GM12878 (cell line): ENCODE data around the gene EXOC3L1. TPM values are rescaled to one million over a fixed set of nuclear protein-coding genes. Genes with fewer than 3 reads are reported as not detected.

Experiments used
- BRCA1 ChIP-seq: IDR thresholded peaks from 2 replicates; pipeline ENCODE4 v1.6.1; 2011; ENCODE audit warnings: low read depth, low read length, improper control_type of control experiment
- CEBPZ ChIP-seq: fragments of 150-350 bp; IDR thresholded peaks from 2 replicates; pipeline ENCODE4 v1.6.1; 2016; ENCODE audit warnings: low read depth, low read length
- GATAD2B ChIP-seq: fragments of 450-650 bp; conservative IDR thresholded peaks from 2 replicates; pipeline ENCODE4 v1.6.1; 2017; ENCODE audit warnings: low read depth, mild to moderate bottlenecking, moderate library complexity
- HCFC1 ChIP-seq: fragments of 150-350 bp; IDR thresholded peaks from 2 replicates; pipeline ENCODE4 v1.6.1; 2014; ENCODE audit warnings: low read length
- IKZF2 ChIP-seq, 2 experiments: fragments of 450-650 bp; IDR thresholded peaks; 2 replicates each; pipeline ENCODE4 v1.6.1; 2017; ENCODE audit warnings: mild to moderate bottlenecking in 2 of 2, moderate library complexity in 2 of 2
- NFXL1 ChIP-seq: fragments of 450-650 bp; IDR thresholded peaks from 2 replicates; pipeline ENCODE4 v1.6.1; 2017; ENCODE audit warnings: antibody characterized with exemption, mild to moderate bottlenecking, borderline replicate concordance
- POLR2AphosphoS2 ChIP-seq: IDR thresholded peaks from 2 replicates; pipeline ENCODE4 v1.6.1; 2011; ENCODE audit warnings: low read depth, mild to moderate bottlenecking, low read length, improper control_type of control experiment, moderate library complexity
- RCOR1 ChIP-seq: conservative IDR thresholded peaks from 2 replicates; pipeline ENCODE4 v1.6.1; 2012; ENCODE audit warnings: low read depth, low read length, improper control_type of control experiment
- SIX5 ChIP-seq: IDR thresholded peaks from 2 replicates; pipeline ENCODE4 v1.6.1; 2011; ENCODE audit warnings: mild to moderate bottlenecking, low read depth, low read length, moderate library complexity; ENCODE audit not compliant: severe bottlenecking
- SMC3 ChIP-seq: IDR thresholded peaks from 2 replicates; pipeline ENCODE4 v1.6.1; 2011; ENCODE audit warnings: low read length, improper control_type of control experiment, borderline replicate concordance
- TBL1XR1 ChIP-seq: IDR thresholded peaks from 2 replicates; pipeline ENCODE4 v1.6.1; 2012; ENCODE audit warnings: low read depth, low read length, improper control_type of control experiment
- TCF3 ChIP-seq: IDR thresholded peaks from 2 replicates; pipeline ENCODE4 v1.6.1; 2012; ENCODE audit warnings: low read depth, mild to moderate bottlenecking, low read length, borderline replicate concordance; ENCODE audit not compliant: insufficient read depth
- TCF7 ChIP-seq: IDR thresholded peaks from 2 replicates; pipeline ENCODE4 v1.6.1; 2014; ENCODE audit warnings: antibody characterized with exemption, borderline replicate concordance
- YBX1 ChIP-seq: fragments of 450-650 bp; IDR thresholded peaks from 2 replicates; pipeline ENCODE4 v1.6.1; 2016; ENCODE audit warnings: antibody characterized with exemption
- ZNF384 ChIP-seq: IDR thresholded peaks from 2 replicates; pipeline ENCODE4 v1.6.1; 2012; ENCODE audit warnings: low read depth, mild to moderate bottlenecking, low read length, improper control_type of control experiment, borderline replicate concordance
- polyA plus RNA-seq, 11 experiments: library from polyadenylated mRNA; depleted of rRNA in 4 of 11; unstranded in 6 of 11; stranded (reverse) in 5 of 11; fragments of >200 nt; fragmentation: Nextera tagmentation in 4 of 11; fragmentation: Illumina TruSeq in 1 of 11; extraction: Ambion mirVana in 4 of 11; extraction: Trizol in 1 of 11; gene quantifications; 1 replicate in 1 of 11; 2 replicates in 10 of 11; pipeline versions ENCODE4 v1.2.1 to v1.2.3, GENCODE V29; 2011 to 2016; ENCODE audit warnings: inconsistent platforms in 2 of 11, missing spikeins in 2 of 11, low read depth in 1 of 11
- total RNA-seq, 4 experiments: library from RNA; depleted of rRNA in 3 of 4; stranded (reverse); fragments of >200 nt in 3 of 4; fragmentation: Illumina TruSeq in 1 of 4; extraction: Trizol in 1 of 4; gene quantifications; 2 replicates each; pipeline versions ENCODE4 v1.2.1 to v1.2.3, GENCODE V29; 2013 to 2021
- TF ChIP-seq, protein P1 (sequence below): fragments of 450-650 bp; IDR thresholded peaks from 2 replicates; pipeline ENCODE4 v1.6.1; 2016; ENCODE audit warnings: mild to moderate bottlenecking
- TF ChIP-seq, protein P2 (sequence below): fragments of 150-350 bp; IDR thresholded peaks from 2 replicates; pipeline ENCODE4 v1.6.1; 2014; ENCODE audit warnings: mild to moderate bottlenecking, low read depth, low read length
- TF ChIP-seq, protein P3 (sequence below): IDR thresholded peaks from 2 replicates; pipeline ENCODE4 v1.6.1; 2011; ENCODE audit warnings: low read depth, low read length, improper control_type of control experiment, borderline replicate concordance
- TF ChIP-seq, protein P4 (sequence below): IDR thresholded peaks from 2 replicates; pipeline ENCODE4 v1.6.1; 2012; ENCODE audit warnings: mild to moderate bottlenecking, low read depth, low read length

The EXOC3L1 gene
- total and polyA plus RNA-seq, 10 of the 15 experiments (the other 5 are each of a cell fraction or from before 2014, with no cell fraction given), result 0.07 to 0.42 TPM; not detected in 8

DNA sequence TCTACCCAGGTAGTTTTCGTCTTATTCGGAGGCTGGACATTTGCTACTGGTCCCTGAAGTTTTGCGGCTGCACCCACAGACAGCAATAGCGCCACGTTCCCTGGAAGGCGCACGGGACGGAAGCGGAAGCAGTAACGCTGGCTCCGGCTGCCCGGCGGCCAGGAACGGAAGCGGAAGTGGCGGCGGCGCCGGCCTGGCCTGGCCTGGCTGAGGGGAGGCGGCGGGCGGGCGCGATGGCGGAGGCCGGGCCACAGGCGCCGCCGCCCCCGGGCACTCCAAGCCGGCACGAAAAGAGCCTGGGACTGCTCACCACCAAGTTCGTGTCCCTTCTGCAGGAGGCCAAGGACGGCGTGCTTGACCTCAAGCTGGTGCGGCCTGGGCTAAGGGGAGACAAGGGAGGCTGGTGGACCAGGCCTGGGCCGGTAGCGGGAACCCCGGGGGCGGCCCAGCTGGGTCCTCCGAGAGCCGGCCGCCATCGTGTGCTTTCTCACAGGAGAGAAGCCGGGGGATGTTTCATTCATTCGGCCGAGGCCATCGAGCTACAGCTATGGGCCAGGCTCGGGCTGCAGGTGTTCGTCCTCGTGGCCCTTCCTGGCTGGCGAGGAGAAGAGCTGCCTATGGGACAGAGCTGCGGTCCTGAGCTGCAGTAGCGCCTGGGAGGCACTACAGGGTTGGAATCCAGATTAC, 2.2 kb upstream of the EXOC3L1 start, which contains the start of gene E2F4 (continued):
- TF ChIP-seq POLR2AphosphoS2, result peak; percentile 70; the same call in 1 of the 2 replicates
- no peak for TF ChIP-seq ZNF384
- peak; percentile 97 for TF ChIP-seq GATAD2B
- TF ChIP-seq TCF3, result 0 out of 2 replicates have a peak, but pooled peaks have one; percentile 29
- TF ChIP-seq SIX5, result peak; percentile 33
- no peak for TF ChIP-seq NFXL1
- no peak for TF ChIP-seq CEBPZ
- no peak for TF ChIP-seq BRCA1
- TF ChIP-seq, protein P1, sequence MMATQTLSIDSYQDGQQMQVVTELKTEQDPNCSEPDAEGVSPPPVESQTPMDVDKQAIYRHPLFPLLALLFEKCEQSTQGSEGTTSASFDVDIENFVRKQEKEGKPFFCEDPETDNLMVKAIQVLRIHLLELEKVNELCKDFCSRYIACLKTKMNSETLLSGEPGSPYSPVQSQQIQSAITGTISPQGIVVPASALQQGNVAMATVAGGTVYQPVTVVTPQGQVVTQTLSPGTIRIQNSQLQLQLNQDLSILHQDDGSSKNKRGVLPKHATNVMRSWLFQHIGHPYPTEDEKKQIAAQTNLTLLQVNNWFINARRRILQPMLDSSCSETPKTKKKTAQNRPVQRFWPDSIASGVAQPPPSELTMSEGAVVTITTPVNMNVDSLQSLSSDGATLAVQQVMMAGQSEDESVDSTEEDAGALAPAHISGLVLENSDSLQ, result 0 out of 2 replicates have a peak, but pooled peaks have one; percentile 12
- no peak for TF ChIP-seq TCF7
- TF ChIP-seq TBL1XR1, result no peak
- no peak for TF ChIP-seq RCOR1
- TF ChIP-seq IKZF2 (IDR thresholded peaks at IDR 0.05), result no peak
- TF ChIP-seq, protein P2, sequence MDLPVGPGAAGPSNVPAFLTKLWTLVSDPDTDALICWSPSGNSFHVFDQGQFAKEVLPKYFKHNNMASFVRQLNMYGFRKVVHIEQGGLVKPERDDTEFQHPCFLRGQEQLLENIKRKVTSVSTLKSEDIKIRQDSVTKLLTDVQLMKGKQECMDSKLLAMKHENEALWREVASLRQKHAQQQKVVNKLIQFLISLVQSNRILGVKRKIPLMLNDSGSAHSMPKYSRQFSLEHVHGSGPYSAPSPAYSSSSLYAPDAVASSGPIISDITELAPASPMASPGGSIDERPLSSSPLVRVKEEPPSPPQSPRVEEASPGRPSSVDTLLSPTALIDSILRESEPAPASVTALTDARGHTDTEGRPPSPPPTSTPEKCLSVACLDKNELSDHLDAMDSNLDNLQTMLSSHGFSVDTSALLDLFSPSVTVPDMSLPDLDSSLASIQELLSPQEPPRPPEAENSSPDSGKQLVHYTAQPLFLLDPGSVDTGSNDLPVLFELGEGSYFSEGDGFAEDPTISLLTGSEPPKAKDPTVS, result no peak
- peak; percentile 68 for TF ChIP-seq HCFC1
- TF ChIP-seq, protein P3, sequence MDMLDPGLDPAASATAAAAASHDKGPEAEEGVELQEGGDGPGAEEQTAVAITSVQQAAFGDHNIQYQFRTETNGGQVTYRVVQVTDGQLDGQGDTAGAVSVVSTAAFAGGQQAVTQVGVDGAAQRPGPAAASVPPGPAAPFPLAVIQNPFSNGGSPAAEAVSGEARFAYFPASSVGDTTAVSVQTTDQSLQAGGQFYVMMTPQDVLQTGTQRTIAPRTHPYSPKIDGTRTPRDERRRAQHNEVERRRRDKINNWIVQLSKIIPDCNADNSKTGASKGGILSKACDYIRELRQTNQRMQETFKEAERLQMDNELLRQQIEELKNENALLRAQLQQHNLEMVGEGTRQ, result no peak
- TF ChIP-seq YBX1, result no peak
- TF ChIP-seq, protein P4, sequence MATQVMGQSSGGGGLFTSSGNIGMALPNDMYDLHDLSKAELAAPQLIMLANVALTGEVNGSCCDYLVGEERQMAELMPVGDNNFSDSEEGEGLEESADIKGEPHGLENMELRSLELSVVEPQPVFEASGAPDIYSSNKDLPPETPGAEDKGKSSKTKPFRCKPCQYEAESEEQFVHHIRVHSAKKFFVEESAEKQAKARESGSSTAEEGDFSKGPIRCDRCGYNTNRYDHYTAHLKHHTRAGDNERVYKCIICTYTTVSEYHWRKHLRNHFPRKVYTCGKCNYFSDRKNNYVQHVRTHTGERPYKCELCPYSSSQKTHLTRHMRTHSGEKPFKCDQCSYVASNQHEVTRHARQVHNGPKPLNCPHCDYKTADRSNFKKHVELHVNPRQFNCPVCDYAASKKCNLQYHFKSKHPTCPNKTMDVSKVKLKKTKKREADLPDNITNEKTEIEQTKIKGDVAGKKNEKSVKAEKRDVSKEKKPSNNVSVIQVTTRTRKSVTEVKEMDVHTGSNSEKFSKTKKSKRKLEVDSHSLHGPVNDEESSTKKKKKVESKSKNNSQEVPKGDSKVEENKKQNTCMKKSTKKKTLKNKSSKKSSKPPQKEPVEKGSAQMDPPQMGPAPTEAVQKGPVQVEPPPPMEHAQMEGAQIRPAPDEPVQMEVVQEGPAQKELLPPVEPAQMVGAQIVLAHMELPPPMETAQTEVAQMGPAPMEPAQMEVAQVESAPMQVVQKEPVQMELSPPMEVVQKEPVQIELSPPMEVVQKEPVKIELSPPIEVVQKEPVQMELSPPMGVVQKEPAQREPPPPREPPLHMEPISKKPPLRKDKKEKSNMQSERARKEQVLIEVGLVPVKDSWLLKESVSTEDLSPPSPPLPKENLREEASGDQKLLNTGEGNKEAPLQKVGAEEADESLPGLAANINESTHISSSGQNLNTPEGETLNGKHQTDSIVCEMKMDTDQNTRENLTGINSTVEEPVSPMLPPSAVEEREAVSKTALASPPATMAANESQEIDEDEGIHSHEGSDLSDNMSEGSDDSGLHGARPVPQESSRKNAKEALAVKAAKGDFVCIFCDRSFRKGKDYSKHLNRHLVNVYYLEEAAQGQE, result no peak
- TF ChIP-seq SMC3, result no peak
